Keratinocyte (primary cell): ENCODE measurements around the gene EFCAB6. TPM values are rescaled to one million over a fixed set of nuclear protein-coding genes. Genes with fewer than 3 reads are reported as not detected.

ENCODE experiments used
- DNase-seq: peaks from one replicate; pipeline ENCODE4 v3.0.0-alpha.2; 2011; ENCODE audit warnings: low read depth, missing footprints, low spot score
- FAIRE-seq: peaks from 2 replicates; lab custom pipeline; 2011; peaks lifted over from hg19 to GRCh38; lab: Jason Lieb, UNC
- H2AFZ ChIP-seq: 2 replicates; pipeline ENCODE4 v1.6.0; 2012; ENCODE audit warnings: low read length, control low read depth, inconsistent platforms; ENCODE audit not compliant: control insufficient read depth
- H3K27ac ChIP-seq: 2 replicates; pipeline ENCODE4 v1.5.1; 2011; ENCODE audit warnings: low read length; ENCODE audit not compliant: control insufficient read depth, insufficient read depth
- H3K27me3 ChIP-seq: 3 replicates; pipeline ENCODE4 v1.6.0; 2011; ENCODE audit warnings: low read length; ENCODE audit not compliant: control insufficient read depth, insufficient read depth; ENCODE audit errors: extremely low read depth
- H3K36me3 ChIP-seq, 2 experiments: 2 replicates in 1 of 2; 3 replicates in 1 of 2; pipeline ENCODE4 v1.5.1; 2011; ENCODE audit warnings: low read length in 2 of 2, mild to moderate bottlenecking in 1 of 2; ENCODE audit not compliant: control insufficient read depth in 2 of 2, insufficient read depth in 2 of 2; ENCODE audit errors: extremely low read depth in 1 of 2
- H3K4me1 ChIP-seq: 3 replicates; pipeline ENCODE4 v1.5.1; 2011; ENCODE audit warnings: low read length; ENCODE audit not compliant: control insufficient read depth, insufficient read depth; ENCODE audit errors: extremely low read depth
- H3K4me2 ChIP-seq: 3 replicates; pipeline ENCODE4 v1.6.0; 2011; ENCODE audit warnings: low read depth, low read length; ENCODE audit not compliant: control insufficient read depth, insufficient read depth; ENCODE audit errors: extremely low read depth
- H3K4me3 ChIP-seq, 3 experiments: fragments of 200-600 bp in 1 of 3; sonication (generic) in 1 of 3; 2 replicates in 2 of 3; 3 replicates in 1 of 3; pipeline ENCODE4 v1.5.1; 2011 to 2016; ENCODE audit warnings: low read length in 3 of 3, mild to moderate bottlenecking in 3 of 3, control low read depth in 2 of 3, inconsistent platforms in 1 of 3, low read depth in 1 of 3, mixed read lengths in 1 of 3, mixed run types in 1 of 3, moderate library complexity in 1 of 3; ENCODE audit not compliant: control insufficient read depth in 2 of 3, insufficient read depth in 2 of 3; ENCODE audit errors: extremely low read depth in 1 of 3
- H3K79me2 ChIP-seq: 2 replicates; pipeline ENCODE4 v1.6.0; 2012; ENCODE audit warnings: low read length; ENCODE audit not compliant: control insufficient read depth, insufficient read depth
- H3K9ac ChIP-seq: 3 replicates; pipeline ENCODE4 v1.6.0; 2011; ENCODE audit warnings: low read length; ENCODE audit not compliant: control insufficient read depth, insufficient read depth; ENCODE audit errors: extremely low read depth
- H3K9me1 ChIP-seq: 3 replicates; pipeline ENCODE4 v1.6.0; 2011; ENCODE audit warnings: low read length; ENCODE audit not compliant: control insufficient read depth, insufficient read depth; ENCODE audit errors: extremely low read depth
- H3K9me3 ChIP-seq: 2 replicates; pipeline ENCODE4 v1.5.1; 2012; ENCODE audit warnings: low read depth, low read length; ENCODE audit not compliant: control insufficient read depth
- H4K20me1 ChIP-seq: 3 replicates; pipeline ENCODE4 v1.6.0; 2011; ENCODE audit warnings: low read length; ENCODE audit not compliant: control insufficient read depth, insufficient read depth; ENCODE audit errors: extremely low read depth
- EZH2 ChIP-seq: IDR thresholded peaks from one replicate; pipeline ENCODE4 v1.6.1; 2012; ENCODE audit warnings: inconsistent platforms, mild to moderate bottlenecking, low read length, moderate library complexity
- dilution Hi-C: fragments of 300-500 bp; cut with MboI; formaldehyde crosslinking; loops from one replicate; pipeline ENCODE4 v1.7.0; 2020; ENCODE audit warnings: low sequenced_read_pairs; ENCODE audit not compliant: extremely low pct_ligation_motif_present
- polyA plus RNA-seq, 5 experiments: library from polyadenylated mRNA; depleted of rRNA in 3 of 5; stranded (reverse) in 3 of 5; stranded (forward) in 1 of 5; unstranded in 1 of 5; fragments of >200 nt; gene quantifications; 1 replicate in 1 of 5; 2 replicates in 3 of 5; 3 replicates in 1 of 5; pipeline versions ENCODE4 v1.2.1 to v1.2.3, GENCODE V29; 2011 to 2012; ENCODE audit warnings: missing spikeins in 2 of 5, low read depth in 1 of 5, low replicate concordance in 1 of 5
- TF ChIP-seq, protein P1 (sequence below), 3 experiments: IDR thresholded peaks in 1 of 3; conservative IDR thresholded peaks in 1 of 3; optimal IDR thresholded peaks in 1 of 3; 2 replicates in 2 of 3; 3 replicates in 1 of 3; pipeline versions ENCODE3 to v1.5.1; 2011; ENCODE audit warnings: low read length in 3 of 3, mild to moderate bottlenecking in 3 of 3, moderate library complexity in 2 of 3, control low read depth in 1 of 3, inconsistent platforms in 1 of 3; ENCODE audit not compliant: insufficient read depth in 2 of 3; ENCODE audit errors: extremely low read depth in 1 of 3

Gene EFCAB6
- polyA plus RNA-seq, 1 donor (not counting 4 experiments of a cell fraction or from before 2014, with no cell fraction given), result 0.18 TPM

DNA sequence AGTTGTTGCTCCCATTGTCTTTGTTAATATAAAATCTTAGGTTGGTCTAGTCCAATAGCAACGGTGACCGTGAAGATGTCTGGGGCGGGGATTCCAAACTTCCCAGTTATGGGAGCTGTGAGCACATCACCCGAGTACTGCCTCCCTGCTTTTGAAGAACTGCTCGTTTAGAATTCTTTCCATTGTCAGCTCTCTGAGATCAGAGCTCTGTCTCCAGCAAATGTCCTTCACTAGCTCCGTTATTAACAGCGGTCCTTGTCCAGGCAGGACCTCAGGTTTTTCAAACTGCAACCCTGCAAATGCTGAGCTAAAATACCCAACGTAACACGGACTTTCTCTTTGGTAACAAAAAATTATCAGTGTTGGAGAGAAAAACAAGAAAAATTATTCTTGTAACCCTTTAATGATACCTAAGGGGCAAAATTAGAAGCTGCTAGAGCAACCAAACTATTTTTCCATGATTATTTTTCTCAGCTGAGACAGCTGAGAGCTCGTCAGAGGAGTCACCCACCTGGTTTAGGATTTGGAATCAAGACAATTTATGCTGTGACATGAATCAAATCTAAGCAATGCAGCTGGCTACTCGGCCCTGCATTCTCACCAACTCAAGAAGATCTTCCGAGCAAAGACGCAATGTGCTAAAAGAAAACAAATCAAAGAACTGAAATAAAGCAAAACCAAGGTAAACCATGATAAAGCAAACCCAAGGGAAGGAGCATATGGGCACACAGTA, 15.1 kb upstream of the EFCAB6 start:
- Histone ChIP-seq H3K9ac (no peak overlapping the region), H3K36me3 (no peaks in the 10 kb centered on the region), H2AFZ (no peak overlapping the region), H4K20me1 (no peaks in the 10 kb centered on the region), H3K4me1 (peaks cover 11% of the 10 kb centered on the region), H3K27me3 (peaks cover 13% of the 10 kb centered on the region), H3K4me3 (peak overlapping the region in 1 of 3 experiments; percentile 11), H3K79me2 (no peaks in the 10 kb centered on the region), H3K4me2 (peak overlapping the region; percentile 29), H3K27ac (no peak overlapping the region), H3K9me1 (no peaks in the 10 kb centered on the region), H3K9me3 (no peaks in the 10 kb centered on the region)
- TF ChIP-seq, protein P1, sequence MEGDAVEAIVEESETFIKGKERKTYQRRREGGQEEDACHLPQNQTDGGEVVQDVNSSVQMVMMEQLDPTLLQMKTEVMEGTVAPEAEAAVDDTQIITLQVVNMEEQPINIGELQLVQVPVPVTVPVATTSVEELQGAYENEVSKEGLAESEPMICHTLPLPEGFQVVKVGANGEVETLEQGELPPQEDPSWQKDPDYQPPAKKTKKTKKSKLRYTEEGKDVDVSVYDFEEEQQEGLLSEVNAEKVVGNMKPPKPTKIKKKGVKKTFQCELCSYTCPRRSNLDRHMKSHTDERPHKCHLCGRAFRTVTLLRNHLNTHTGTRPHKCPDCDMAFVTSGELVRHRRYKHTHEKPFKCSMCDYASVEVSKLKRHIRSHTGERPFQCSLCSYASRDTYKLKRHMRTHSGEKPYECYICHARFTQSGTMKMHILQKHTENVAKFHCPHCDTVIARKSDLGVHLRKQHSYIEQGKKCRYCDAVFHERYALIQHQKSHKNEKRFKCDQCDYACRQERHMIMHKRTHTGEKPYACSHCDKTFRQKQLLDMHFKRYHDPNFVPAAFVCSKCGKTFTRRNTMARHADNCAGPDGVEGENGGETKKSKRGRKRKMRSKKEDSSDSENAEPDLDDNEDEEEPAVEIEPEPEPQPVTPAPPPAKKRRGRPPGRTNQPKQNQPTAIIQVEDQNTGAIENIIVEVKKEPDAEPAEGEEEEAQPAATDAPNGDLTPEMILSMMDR (optimal IDR thresholded peaks at IDR 0.05 in 1 of 3, IDR thresholded peaks at IDR 0.05 in 1 of 3, conservative IDR thresholded peaks at IDR 0.05 in 1 of 3; ENCODE audit: extremely low read depth in 1 of 3, insufficient read depth in 2 of 3, low read length in 3 of 3), result no peak
- TF ChIP-seq EZH2, result no peak
- FAIRE-seq, result no peak
- dilution Hi-C loops, result no loop called here
- no peak for DNase-seq

DNA sequence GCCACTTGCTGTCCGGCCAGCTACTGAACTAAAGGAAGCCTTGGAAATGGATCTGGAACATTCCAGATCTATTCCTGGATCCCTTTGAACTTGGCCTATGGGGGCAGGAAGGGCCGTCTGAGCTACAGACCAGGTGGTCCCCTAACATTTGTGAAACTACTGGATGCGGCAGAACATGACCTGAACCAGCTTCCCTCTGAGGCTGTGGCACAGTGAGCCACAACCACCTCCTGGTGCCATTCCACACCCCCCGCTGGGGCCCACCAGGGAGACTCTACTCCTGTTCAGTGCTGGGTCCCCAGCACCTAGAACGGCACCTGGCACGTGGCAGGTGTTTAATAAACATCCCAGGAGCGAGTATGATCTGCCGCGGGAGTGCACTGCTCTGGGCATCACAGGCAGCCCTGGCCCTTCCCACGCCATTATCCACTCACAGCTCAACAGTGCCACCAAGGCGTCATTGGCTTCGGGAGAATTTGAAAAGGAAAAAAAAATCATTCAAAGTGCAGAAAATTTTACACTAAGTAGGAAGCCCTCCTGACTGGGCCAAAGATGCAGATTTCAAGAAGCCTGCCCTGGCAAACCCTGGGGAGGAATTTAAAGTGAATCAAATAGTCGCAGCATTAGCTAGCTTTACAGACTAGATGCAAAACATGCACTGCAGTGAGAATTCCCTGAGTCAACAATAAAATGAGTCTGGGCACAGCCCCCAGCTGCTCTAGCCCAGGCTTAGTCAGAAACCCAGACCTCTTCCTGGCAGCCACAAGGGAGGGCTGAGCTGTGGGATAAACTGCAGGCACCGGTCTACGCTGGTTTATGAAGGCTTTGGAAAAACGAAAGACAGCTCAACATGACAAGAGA, 14.3 kb upstream of the EFCAB6 start:
- H3K9me1 ChIP-seq, result no peaks in the 10 kb centered on the region
- DNase-seq (no peak), FAIRE-seq (peak; percentile 67)
- dilution Hi-C loops, result no loop called here
- H3K4me2 ChIP-seq, result peak overlapping the region; percentile 29
- no peaks in the 10 kb centered on the region for H3K9me3 ChIP-seq
- no peak overlapping the region for H2AFZ ChIP-seq
- no peaks in the 10 kb centered on the region for H3K36me3 ChIP-seq
- H4K20me1 ChIP-seq, result no peaks in the 10 kb centered on the region
- H3K9ac ChIP-seq, result no peak overlapping the region
- H3K79me2 ChIP-seq, result no peaks in the 10 kb centered on the region
- TF ChIP-seq EZH2, result no peak
- TF ChIP-seq, protein P1 (optimal IDR thresholded peaks at IDR 0.05 in 1 of 3, IDR thresholded peaks at IDR 0.05 in 1 of 3, conservative IDR thresholded peaks at IDR 0.05 in 1 of 3; ENCODE audit: extremely low read depth in 1 of 3, insufficient read depth in 2 of 3, low read length in 3 of 3), result peak; percentile 29 to 71 (median 38)
- peak overlapping the region in 1 of 3 experiments; percentile 11 for H3K4me3 ChIP-seq
- peaks cover 11% of the 10 kb centered on the region for H3K4me1 ChIP-seq
- no peak overlapping the region for H3K27ac ChIP-seq
- peaks cover 16% of the 10 kb centered on the region for H3K27me3 ChIP-seq
